T1000 (cell line): ENCODE results near the gene DUSP9.
"Not testable (repeated sequence)": the region's sequence is repeated elsewhere in the genome, so short reads cannot be mapped to it uniquely, and the experiment has no call there.

ENCODE experiments used
- DNase-seq: peaks from one replicate; lab custom pipeline; 2025; ENCODE audit warnings: mixed read lengths; lab: John Stamatoyannopoulos, UW

Gene DUSP9

DNA sequence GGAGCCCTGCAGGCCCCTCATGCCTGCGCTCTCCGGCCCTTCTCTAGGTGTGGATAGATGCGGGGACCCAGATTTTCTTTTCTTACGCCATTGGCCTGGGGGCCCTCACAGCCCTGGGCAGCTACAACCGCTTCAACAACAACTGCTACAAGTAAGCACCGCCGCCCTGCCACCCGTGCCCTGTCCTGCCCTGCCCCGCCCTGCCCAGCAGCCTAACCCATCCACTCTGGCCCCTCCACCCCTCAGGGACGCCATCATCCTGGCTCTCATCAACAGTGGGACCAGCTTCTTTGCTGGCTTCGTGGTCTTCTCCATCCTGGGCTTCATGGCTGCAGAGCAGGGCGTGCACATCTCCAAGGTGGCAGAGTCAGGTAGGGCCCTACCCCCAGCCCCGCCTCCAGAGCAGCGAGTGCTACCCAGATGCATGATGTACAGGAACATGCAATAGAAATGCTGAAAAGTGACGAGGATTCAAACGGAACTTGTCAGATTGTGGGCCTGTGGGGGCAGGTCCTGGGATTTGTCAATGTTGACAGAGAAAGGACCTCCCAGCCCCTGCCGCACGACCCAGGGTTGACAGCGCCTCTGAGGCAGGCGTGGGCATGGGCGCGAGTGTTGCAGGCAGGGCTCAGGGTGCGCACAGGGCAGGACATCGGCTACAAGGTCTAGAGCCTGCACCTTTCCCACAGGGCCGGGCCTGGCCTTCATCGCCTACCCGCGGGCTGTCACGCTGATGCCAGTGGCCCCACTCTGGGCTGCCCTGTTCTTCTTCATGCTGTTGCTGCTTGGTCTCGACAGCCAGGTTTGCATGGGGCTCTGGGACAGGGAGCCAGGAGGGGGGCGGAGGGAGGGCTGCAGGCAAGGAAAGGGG, 46.4 kb downstream of the DUSP9 start:
- DNase-seq, result no peak

- DNase-seq, result not testable (repeated sequence)
These were observed 47.3 kb downstream of the DUSP9 start for GRCh38 chrX:153694256-153694655.

GRCh38 chrX:153694687-153695270, 47.8 kb downstream of the DUSP9 start:
- no peak for DNase-seq

- DNase-seq, result no peak
These were observed 49.1 kb downstream of the DUSP9 start for GRCh38 chrX:153696100-153696499.

- DNase-seq, result not testable (repeated sequence)
These were observed 49.5 kb downstream of the DUSP9 start for GRCh38 chrX:153696538-153696937.

- DNase-seq, result not testable (repeated sequence)
These were observed 50.2 kb downstream of the DUSP9 start for GRCh38 chrX:153696986-153697722.

DNA sequence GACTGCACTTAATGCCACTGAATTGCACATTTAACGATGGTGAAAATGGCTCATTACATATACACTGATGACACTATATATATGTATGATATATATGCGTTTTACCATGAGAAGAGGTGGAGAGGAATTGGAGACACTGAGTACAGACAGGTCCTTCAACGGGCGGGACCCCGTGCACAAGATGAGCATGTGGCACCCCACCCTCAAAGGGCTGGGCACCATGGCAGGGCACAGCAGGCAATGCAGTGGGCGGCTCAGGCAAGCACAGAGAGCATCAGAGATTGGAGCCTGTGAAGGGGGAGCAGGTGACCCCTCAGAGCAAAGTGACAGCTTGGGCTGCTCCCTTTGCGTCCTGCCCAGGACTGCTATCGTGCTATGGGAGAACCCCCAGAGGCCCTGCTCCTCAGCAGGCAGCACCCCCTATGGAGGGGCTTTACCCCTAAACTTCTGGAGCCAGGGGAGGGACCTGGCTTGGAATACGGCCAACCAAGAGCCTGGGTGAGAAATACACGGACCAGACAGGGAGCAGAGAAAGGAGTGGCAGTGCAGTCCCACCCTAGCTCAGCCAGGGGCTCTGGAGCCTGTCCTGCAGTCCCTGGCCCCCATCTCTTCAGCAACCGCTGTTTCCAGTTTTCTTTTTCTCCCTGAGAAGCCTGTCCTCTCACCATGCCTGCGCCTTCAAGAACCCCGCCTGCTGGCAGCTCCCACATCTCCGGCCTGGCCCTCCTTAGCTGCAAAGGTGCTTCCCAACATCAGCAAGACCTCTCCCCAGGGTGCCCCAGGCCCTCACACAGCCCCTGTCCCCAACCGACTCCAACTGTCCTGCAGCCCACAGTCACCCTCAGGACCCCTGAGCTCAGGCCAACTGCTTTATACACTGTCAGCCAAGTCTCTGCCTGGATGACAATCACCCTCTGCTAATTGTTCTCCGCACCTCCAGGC, 51.2 kb downstream of the DUSP9 start:
- DNase-seq, result no peak

DNA sequence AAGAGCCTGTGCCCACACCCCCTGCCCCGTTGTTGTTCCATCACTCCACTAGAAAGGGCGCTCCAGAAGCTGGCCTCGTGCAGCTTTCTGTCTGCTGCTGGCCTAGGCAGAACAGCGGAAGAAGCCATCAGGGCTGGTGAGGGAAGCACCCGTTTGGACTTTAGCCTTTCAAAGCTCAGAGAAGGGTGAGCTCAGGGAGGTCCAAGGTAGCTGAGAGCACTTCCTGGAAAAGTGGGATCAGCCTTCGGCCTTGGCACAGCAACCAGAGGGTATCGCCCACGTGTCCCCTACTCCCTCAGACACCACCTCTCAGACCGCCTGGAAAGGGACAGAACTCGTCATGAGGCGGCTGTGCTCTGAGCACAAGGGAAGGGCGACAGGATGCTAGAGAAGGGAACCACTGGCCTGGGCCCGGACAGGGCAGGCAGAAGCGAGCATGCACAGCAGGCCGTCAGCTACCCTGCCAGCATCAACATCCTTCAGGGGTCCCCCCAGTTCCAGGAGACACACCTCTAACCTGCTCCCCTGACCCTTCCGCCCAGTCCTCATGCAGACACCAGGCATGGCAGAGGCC, 52.3 kb downstream of the DUSP9 start:
- not testable (repeated sequence) for DNase-seq

- not testable (repeated sequence) for DNase-seq
These were observed 52.9 kb downstream of the DUSP9 start for GRCh38 chrX:153699784-153700371.

DNA sequence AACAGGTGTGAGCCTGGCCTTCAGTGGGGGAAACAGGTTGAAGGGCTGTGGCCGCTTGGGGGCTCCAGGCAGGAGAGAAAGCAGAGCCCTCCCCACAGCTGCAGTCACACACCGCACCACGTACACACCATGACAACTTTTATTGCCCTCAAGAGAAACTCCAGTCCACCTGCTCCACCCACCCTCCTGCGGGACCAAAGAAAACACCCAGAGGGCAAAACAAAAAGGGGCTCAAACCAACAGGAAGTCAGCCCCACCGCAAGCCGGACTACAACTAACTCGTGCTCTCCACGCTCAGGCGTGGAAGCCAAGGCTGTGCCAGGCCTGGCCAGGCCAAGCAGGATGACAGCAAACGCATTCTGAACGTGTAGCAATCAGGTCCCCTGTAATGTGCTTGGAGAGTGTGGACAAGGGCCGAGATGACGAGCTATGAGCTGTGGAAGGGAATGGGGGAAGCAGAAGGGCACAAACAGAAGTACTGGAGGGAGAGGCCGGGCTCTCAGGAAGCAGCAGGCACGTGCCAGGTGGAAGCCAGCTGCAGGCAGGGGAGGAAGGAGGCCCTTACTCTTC, 53.5 kb downstream of the DUSP9 start:
- no peak for DNase-seq
